Adrenal gland (tissue), 12 donors: Measurements from ENCODE around the gene UNC45A. TPM values are rescaled to one million over a fixed set of nuclear protein-coding genes. Genes with fewer than 3 reads are reported as not detected.
A peak's percentile ranks its signal among the peaks of the same experiment; 100 is the strongest.

Source experiments
- DNase-seq, 7 donors: peaks; one replicate each; pipeline ENCODE4 v3.0.0-alpha.2; 2019 to 2020
- H3K27ac ChIP-seq, 5 donors: fragments of 200-600 bp; sonication (generic) in 4 of 5; 1 replicate in 3 of 5; 2 replicates in 2 of 5; pipeline versions ENCODE4 v1.5.1 to v1.8.0; 2016 to 2020; ENCODE audit warnings: mild to moderate bottlenecking in 1 of 5
- H3K27me3 ChIP-seq: fragments of 200-600 bp; 2 replicates; pipeline ENCODE4 v1.8.0; 2021
- H3K36me3 ChIP-seq, 2 donors: fragments of 200-600 bp; replicated peaks in 1 of 2; 1 replicate in 1 of 2; 2 replicates in 1 of 2; pipeline versions ENCODE4 v1.5.1 to v1.8.0; 2018 to 2022
- H3K4me1 ChIP-seq, 2 donors: fragments of 200-600 bp; replicated peaks in 1 of 2; 1 replicate in 1 of 2; 2 replicates in 1 of 2; pipeline versions ENCODE4 v1.5.1 to v1.8.0; 2018 to 2021
- H3K4me3 ChIP-seq, 4 donors: fragments of 200-600 bp; sonication (generic) in 3 of 4; one replicate each; pipeline ENCODE4 v1.5.1; 2016 to 2018
- H3K9me3 ChIP-seq, 3 donors: fragments of 200-600 bp; sonication (generic) in 1 of 3; replicated peaks in 1 of 3; 1 replicate in 2 of 3; 2 replicates in 1 of 3; pipeline versions ENCODE4 v1.5.1 to v1.8.0; 2016 to 2021
- CTCF ChIP-seq, 6 experiments: fragments of 450-650 bp in 4 of 6; fragments of 200-600 bp in 2 of 6; sonication (generic) in 1 of 6; IDR thresholded peaks; 1 replicate in 5 of 6; 2 replicates in 1 of 6; pipeline versions ENCODE4 v1.5.1 to v1.8.0; 2016 to 2021; ENCODE audit warnings: antibody characterized with exemption in 6 of 6, mild to moderate bottlenecking in 2 of 6, moderate library complexity in 1 of 6
- POLR2A ChIP-seq, 2 donors: fragments of 450-650 bp; IDR thresholded peaks; one replicate each; pipeline ENCODE4 v1.6.1; 2017; ENCODE audit warnings: antibody characterized with exemption in 2 of 2, mild to moderate bottlenecking in 2 of 2, moderate library complexity in 1 of 2
- WGBS, 4 donors: extraction: QIAGEN DNeasy Blood & Tissue Kit in 2 of 4; methylation state at CpG; one replicate each; pipeline versions ENCODE4 v1.1.5 to v1.1.7; 2013 to 2017; 5-methylcytosine and 5-hydroxymethylcytosine counted together
- intact Hi-C, 2 donors: fragments of 100-400 bp; cut with DNase I; formaldehyde crosslinking; loops; one replicate each; pipeline versions ENCODE4 v1.14.1 to v1.15.0; 2022 to 2023
- polyA plus RNA-seq, 3 donors: library from polyadenylated mRNA; stranded (reverse); fragments of 200-250 nt in 2 of 3; fragments of 350-450 nt in 1 of 3; fragmentation: Illumina TruSeq in 1 of 3; extraction: RNeasy Lipid Tissue Mini Kit (QIAGEN cat#74804) in 1 of 3; gene quantifications; one replicate each; pipeline ENCODE4 v1.2.3, GENCODE V29; 2013 to 2014
- total RNA-seq, 9 donors: library from RNA; depleted of rRNA in 4 of 9; stranded (reverse); fragments of >200 nt in 4 of 9; fragments of 120-200 nt in 1 of 9; fragmentation: NEBNext Ultra II Directional in 1 of 9; extraction: Animal tissue kit (Norgen Biotek cat#: 25700) in 1 of 9; gene quantifications; one replicate each; pipeline versions ENCODE4 v1.1.0 to v1.2.4, GENCODE V29; 2013 to 2023
- donor health status: healthy with polysubstance abuse.
- donor health status: Bipolar disorder and iron deficiency.
- donor health status: DM: yes; HTN: yes; CAD: no.
- donor health status: DM: no; HTN: no; CAD: no.
- donor health status: DM: no; HTN: no; CAD: no.
- donor health status: DM: yes; HTN: yes; CAD: no.

Gene UNC45A
- total and polyA plus RNA-seq, 12 donors, result 28.1 to 114 (median 64.7) TPM

GRCh38 chr15:90932660-90932991 lies 2.5 kb upstream of the UNC45A start:
- WGBS, 4 donors, result 18 to 92% (median 21%) methylated on average over 1 to 5 of the region's 5 CpGs
- TF ChIP-seq CTCF (IDR thresholded peaks at IDR 0.05), result peak in 2 of 6 experiments; percentile 6 to 13
- no peak for TF ChIP-seq POLR2A (IDR thresholded peaks at IDR 0.05)
- Histone ChIP-seq H3K27ac (peak overlapping the region in 3 of 5 donors; percentile 89 to 95 (median 94)), H3K4me1 (peaks cover 34 to 59% of the 10 kb centered on the region in 2 donors), H3K27me3 (no peaks in the 10 kb centered on the region), H3K4me3 (peak overlapping the region in 2 of 4 donors; percentile 58 to 70), H3K9me3 (no peaks in the 10 kb centered on the region), H3K36me3 (no peaks in the 10 kb centered on the region)
- no peak for DNase-seq
- intact Hi-C loops, result no loop called here

DNA sequence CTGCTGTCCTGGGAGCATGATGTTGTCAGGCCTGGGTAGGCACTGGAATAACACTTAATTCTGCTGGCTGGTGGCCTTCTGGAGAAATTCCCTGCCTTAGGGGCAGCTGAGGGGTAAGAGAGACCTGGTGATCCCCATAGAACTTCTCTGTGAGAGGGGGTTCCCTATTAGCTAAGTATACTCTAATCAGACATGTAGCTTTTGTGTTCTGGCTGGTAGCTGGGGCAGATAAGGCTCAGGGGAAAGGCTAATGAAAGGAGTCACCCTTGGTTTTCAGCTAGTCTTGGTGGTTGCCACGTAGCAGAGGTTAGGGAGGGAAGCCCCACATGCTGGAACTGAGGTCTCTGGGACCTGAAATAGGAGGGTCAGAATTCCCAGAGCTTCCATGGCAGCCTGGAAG lies 1.8 kb upstream of the UNC45A start:
- no peak for DNase-seq
- Histone ChIP-seq H3K27me3 (no peaks in the 10 kb centered on the region), H3K4me3 (no peak overlapping the region), H3K4me1 (peaks cover 34 to 58% of the 10 kb centered on the region in 2 donors), H3K36me3 (peaks cover 0 to 5% of the 10 kb centered on the region in 2 donors), H3K27ac (no peak overlapping the region), H3K9me3 (no peaks in the 10 kb centered on the region)
- intact Hi-C loops, result no loop called here
- WGBS, 4 donors, result 66 to 100% (median 82%) methylated on average over 1 of the region's 1 CpG
- TF ChIP-seq CTCF (IDR thresholded peaks at IDR 0.05) (no peak), POLR2A (IDR thresholded peaks at IDR 0.05) (no peak)

DNA sequence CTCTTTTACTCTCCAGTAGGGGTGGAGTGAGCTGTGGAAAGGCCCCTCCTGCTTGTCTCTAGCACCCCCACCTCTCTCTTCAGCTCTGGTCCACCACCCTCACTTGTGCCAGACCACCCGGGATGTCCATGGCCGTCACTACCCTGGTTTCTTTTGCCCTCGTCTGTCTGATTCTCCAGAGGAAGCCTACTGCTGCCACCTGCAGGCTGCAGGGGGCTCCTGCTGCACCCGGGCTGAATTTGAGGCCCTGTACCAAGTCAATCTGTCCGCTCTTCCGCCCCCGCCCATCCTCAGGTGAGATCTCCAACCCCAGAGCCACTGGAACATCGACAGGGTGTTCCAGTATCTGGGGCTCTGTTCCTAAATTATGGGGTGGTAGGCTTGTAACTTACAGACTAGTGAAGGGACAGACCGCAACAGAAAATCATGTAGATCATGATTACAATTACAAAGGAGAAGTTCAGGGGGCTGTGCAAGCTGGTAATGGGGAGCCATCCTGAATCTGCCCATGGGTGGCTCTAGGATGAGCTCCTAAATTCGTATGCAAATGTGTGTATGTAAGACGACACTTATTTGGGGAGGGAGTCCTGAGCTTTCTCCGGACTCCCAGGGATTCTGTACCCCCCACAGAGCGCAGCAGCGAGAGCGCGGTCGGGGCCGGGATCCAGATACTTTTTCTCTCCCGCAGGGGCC lies 683 bp upstream of the UNC45A start:
- Histone ChIP-seq H3K4me3 (peak overlapping the region in 3 of 4 donors; percentile 21 to 79 (median 67)), H3K27me3 (no peaks in the 10 kb centered on the region), H3K27ac (peak overlapping the region in 4 of 5 donors; percentile 30 to 95 (median 70)), H3K36me3 (peaks cover 0 to 16% of the 10 kb centered on the region in 2 donors), H3K9me3 (no peaks in the 10 kb centered on the region), H3K4me1 (peaks cover 34 to 47% of the 10 kb centered on the region in 2 donors)
- TF ChIP-seq POLR2A (IDR thresholded peaks at IDR 0.05) (no peak), CTCF (IDR thresholded peaks at IDR 0.05) (peak; percentile 70 to 85 (median 83))
- intact Hi-C loops, result no loop called here
- DNase-seq, result peak; percentile 82 to 94 (median 89)
- WGBS, 4 donors, result 2 to 3% (median 2%) methylated on average over 9 to 19 of the region's 19 CpGs

DNA sequence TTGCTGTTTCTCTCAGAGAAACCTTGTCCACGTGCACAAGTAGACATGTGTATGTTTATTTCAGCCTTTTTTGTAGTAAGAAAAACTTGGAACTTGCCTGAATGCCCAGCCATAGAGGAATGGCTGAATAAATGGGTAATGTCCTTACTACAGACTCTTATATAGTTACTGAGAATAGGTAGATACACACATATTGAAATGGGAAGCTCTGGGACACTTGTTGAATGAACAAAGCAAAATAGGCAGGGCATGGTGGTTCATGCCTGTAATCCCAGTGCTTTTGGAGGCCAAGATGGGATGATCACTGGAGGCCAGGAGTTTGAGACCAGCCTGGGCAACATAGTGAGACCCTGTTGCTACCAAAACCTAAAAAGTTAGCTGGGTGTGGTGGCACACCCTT lies 1.7 kb downstream of the UNC45A start:
- intact Hi-C loops, result no loop called here

More for the DNA sequence above, 1.7 kb downstream of the UNC45A start:
- WGBS, 4 donors, result 70 to 82% (median 78%) methylated on average over 1 of the region's 1 CpG
- H3K9me3 ChIP-seq, result no peaks in the 10 kb centered on the region
- H3K27me3 ChIP-seq, result no peaks in the 10 kb centered on the region
- H3K4me3 ChIP-seq, result no peak overlapping the region
- H3K36me3 ChIP-seq, result peaks cover 0 to 40% of the 10 kb centered on the region in 2 donors
- H3K4me1 ChIP-seq, result peaks cover 20 to 29% of the 10 kb centered on the region in 2 donors
- no peak overlapping the region for H3K27ac ChIP-seq
- TF ChIP-seq CTCF (IDR thresholded peaks at IDR 0.05) (no peak), POLR2A (IDR thresholded peaks at IDR 0.05) (no peak)
- DNase-seq, result no peak
